ENCODE data around the gene TRAPPC6A.

- TF ChIP-seq EZH2phosphoT487 (IDR thresholded peaks at IDR 0.05; ENCODE audit: insufficient read depth, low read depth) (no peak), EZH2 (IDR thresholded peaks at IDR 0.05; ENCODE audit: insufficient read depth, poor library complexity, severe bottlenecking) (no peak)
Measured at GRCh38 chr19:45118106-45118505, 59.9 kb downstream of the TRAPPC6A start.
